Calu3 (cell line): ENCODE data around the gene ALPP. TPM values are rescaled to one million over a fixed set of nuclear protein-coding genes. Genes with fewer than 3 reads are reported as not detected.
"Not testable (repeated sequence)": the region's sequence is repeated elsewhere in the genome, so short reads cannot be mapped to it uniquely, and the experiment has no call there.

Experiments used
- BruUV-seq: library from RNA; stranded (reverse); fragments of 400-500 nt; replicated peaks from 2 replicates; lab custom pipeline; 2021; lab: Mats Ljungman, UMichigan
- CTCF ChIA-PET: fragments of 300-600 bp; sonication (Branson Sonifier 250); formaldehyde crosslinking; loops from one replicate; lab custom pipeline; 2022; ENCODE audit warnings: antibody characterized with exemption; lab: Charles Lee
- DNase-seq: peaks from one replicate; pipeline ENCODE4 v3.0.0; 2022
- H3K27ac Mint-ChIP-seq: one replicate; pipeline ENCODE4 v1.8.0; 2022; ENCODE audit warnings: mixed read lengths; ENCODE audit not compliant: unreplicated experiment
- H3K27me3 Mint-ChIP-seq: one replicate; pipeline ENCODE4 v1.8.0; 2022; ENCODE audit warnings: mixed read lengths; ENCODE audit not compliant: unreplicated experiment
- H3K36me3 Mint-ChIP-seq: one replicate; pipeline ENCODE4 v1.8.0; 2022; ENCODE audit warnings: mild to moderate bottlenecking, moderate library complexity, mixed read lengths; ENCODE audit not compliant: insufficient read depth, unreplicated experiment
- H3K4me1 Mint-ChIP-seq: one replicate; pipeline ENCODE4 v1.8.0; 2022; ENCODE audit warnings: mild to moderate bottlenecking, low read depth, mixed read lengths; ENCODE audit not compliant: unreplicated experiment
- H3K4me3 Mint-ChIP-seq: one replicate; pipeline ENCODE4 v1.8.0; 2022; ENCODE audit warnings: mild to moderate bottlenecking, low read depth, moderate library complexity, mixed read lengths; ENCODE audit not compliant: unreplicated experiment
- H3K9me3 Mint-ChIP-seq: one replicate; pipeline ENCODE4 v1.8.0; 2022; ENCODE audit warnings: low read depth, mixed read lengths; ENCODE audit not compliant: unreplicated experiment
- intact Hi-C: fragments of 100-400 bp; cut with micrococcal nuclease; formaldehyde crosslinking; loops from one replicate; pipeline ENCODE4 v1.10.0; 2022; ENCODE audit not compliant: unreplicated experiment
- total RNA-seq: library from RNA; stranded (reverse); gene quantifications from 2 replicates; pipeline ENCODE4 v1.2.3, GENCODE V29; 2022
- TF ChIP-seq, protein P1 (sequence below): fragments of 200-600 bp; IDR thresholded peaks from one replicate; pipeline ENCODE4 v1.8.0; 2022; ENCODE audit warnings: antibody characterized with exemption; ENCODE audit not compliant: unreplicated experiment

The ALPP gene
- total RNA-seq, 1 experiment from 2014 or later: not detected

DNA sequence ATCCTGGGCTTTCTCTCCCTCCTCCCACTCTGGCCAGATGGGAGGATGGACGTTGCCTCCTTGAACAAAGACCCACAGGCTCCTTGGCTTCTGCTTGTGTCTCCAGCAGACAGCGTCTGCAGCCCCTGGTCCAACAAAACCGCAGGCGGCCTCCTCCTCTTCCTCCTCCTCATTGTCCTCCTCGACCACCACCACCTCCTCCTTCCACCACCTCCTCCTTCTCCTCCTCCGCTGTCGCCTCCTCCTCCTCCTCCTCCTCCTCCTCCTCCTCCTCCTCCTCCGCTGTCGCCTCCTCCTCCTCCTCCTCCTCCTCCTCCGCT lies 45.7 kb upstream of the ALPP start:
- CTCF ChIA-PET: no interaction called here
- TF ChIP-seq, protein P1, sequence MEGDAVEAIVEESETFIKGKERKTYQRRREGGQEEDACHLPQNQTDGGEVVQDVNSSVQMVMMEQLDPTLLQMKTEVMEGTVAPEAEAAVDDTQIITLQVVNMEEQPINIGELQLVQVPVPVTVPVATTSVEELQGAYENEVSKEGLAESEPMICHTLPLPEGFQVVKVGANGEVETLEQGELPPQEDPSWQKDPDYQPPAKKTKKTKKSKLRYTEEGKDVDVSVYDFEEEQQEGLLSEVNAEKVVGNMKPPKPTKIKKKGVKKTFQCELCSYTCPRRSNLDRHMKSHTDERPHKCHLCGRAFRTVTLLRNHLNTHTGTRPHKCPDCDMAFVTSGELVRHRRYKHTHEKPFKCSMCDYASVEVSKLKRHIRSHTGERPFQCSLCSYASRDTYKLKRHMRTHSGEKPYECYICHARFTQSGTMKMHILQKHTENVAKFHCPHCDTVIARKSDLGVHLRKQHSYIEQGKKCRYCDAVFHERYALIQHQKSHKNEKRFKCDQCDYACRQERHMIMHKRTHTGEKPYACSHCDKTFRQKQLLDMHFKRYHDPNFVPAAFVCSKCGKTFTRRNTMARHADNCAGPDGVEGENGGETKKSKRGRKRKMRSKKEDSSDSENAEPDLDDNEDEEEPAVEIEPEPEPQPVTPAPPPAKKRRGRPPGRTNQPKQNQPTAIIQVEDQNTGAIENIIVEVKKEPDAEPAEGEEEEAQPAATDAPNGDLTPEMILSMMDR: no peak
- DNase-seq: no peak
- no peaks in the 10 kb centered on the region for H3K9me3 Mint-ChIP-seq
- H3K27ac Mint-ChIP-seq: no peak overlapping the region
- intact Hi-C loops: no loop called here
- H3K36me3 Mint-ChIP-seq: peaks cover 7% of the 10 kb centered on the region
- H3K4me3 Mint-ChIP-seq: no peak overlapping the region
- no peaks in the 10 kb centered on the region for H3K4me1 Mint-ChIP-seq
- no TSS peak for BruUV-seq
- no peaks in the 10 kb centered on the region for H3K27me3 Mint-ChIP-seq

DNA sequence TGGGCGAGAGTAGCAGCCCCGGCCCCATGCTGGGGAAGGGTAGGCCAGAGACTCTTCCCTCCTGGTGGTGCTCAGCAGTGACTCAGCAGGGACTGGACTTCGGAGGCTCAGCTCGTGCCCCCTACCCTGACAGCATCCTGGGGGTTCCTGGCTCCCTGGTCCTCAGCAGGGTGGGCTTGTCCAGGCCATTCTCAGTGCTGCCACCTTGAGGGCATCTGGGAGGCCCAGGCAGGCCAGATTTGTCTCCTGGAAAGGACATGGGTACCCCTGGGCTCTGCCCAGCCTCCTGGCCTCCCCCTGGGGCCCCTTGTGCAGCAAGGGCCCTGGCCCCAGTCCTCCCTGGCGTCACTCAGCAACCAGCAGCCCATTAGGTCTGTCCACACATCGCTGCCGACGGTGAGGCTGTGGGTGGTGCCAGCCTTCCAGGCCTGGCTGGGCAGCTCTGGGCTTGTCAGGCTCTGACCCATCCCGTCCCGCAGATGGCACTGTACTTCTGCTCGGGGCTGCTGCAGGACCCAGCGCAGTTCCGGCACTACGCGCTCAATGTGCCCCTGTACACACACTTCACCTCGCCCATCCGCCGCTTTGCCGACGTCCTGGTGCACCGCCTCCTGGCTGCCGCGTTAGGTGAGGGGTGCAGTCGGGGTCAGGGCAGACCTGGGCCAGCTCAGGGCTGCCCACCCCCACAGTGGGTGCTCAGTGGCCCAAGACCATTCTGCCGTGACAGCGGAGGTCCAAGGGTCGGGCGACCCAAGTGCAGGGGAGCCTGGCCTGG lies 45.0 kb upstream of the ALPP start:
- BruUV-seq: no TSS peak
- DNase-seq: peak; percentile 48
- Mint-ChIP-seq H3K4me1 (no peaks in the 10 kb centered on the region), H3K4me3 (no peak overlapping the region), H3K27ac (no peak overlapping the region), H3K36me3 (peaks cover 8% of the 10 kb centered on the region), H3K9me3 (no peaks in the 10 kb centered on the region), H3K27me3 (no peaks in the 10 kb centered on the region)
- intact Hi-C loops: no loop called here
- TF ChIP-seq, protein P1: peak; percentile 73
- CTCF ChIA-PET: interaction anchor here (0.6 kb wide), 1 partner anchor 124 kb away, joined by 3 read pairs; no protein-coding TSS in a partner anchor

DNA sequence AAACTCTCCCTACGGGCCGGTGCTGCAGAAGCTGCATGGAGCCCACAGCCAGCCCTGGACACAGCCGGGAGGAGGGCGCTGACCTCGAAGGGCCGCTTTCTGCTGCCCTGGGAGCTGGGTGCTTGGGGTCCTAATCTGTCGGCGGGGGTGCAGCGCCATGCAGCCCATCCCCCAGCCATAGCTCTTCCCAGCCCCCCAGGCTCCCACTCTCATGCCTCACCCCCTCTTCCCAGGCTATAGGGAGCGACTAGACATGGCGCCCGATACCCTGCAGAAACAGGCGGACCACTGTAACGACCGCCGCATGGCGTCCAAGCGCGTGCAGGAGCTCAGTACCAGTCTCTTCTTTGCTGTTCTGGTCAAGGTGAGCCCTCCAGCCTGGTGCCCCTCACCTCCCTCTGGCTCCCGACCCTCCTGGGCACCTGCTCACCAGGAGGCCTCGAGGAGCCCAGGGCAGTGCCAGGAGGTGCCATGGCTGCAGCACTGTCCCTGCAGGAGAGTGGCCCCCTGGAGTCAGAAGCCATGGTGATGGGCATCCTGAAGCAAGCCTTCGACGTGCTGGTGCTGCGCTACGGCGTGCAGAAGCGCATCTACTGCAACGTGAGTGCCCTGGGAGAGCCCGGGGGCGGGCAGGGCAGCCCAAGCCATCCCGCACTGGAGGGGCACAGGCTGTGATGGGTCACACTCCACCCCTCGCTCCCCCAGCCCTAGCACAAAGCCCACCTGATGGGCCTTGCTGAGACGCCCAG lies 44.2 kb upstream of the ALPP start:
- H3K36me3 Mint-ChIP-seq: peaks cover 15% of the 10 kb centered on the region
- H3K4me1 Mint-ChIP-seq, H3K27ac Mint-ChIP-seq, H3K27me3 Mint-ChIP-seq, intact Hi-C loops, H3K4me3 Mint-ChIP-seq, DNase-seq, H3K9me3 Mint-ChIP-seq, BruUV-seq: not testable (repeated sequence)
- CTCF ChIA-PET: interaction anchor here (0.6 to 0.7 kb wide), 2 partner anchors 89 to 417 kb away, joined by 3 read pairs; no protein-coding TSS in a partner anchor

DNA sequence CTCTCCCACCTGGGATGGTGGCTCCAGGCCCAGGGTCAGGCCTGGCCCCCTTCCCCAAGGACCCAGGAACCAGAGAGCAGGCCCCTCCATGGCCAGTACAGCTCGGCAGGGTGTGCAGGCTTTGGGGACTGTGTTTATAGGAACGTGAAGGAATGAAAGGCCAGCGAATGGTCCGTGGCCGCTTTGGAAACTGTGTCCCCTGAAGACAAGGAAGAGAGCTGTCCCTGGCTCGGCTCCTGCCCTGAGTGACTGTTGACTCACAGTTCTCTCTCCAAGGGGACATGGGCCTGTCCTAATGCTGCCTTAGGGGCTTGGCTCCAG lies 43.7 kb upstream of the ALPP start:
- H3K4me3 Mint-ChIP-seq, H3K27ac Mint-ChIP-seq, BruUV-seq, H3K27me3 Mint-ChIP-seq, DNase-seq, H3K4me1 Mint-ChIP-seq, intact Hi-C loops, H3K9me3 Mint-ChIP-seq: not testable (repeated sequence)
- peaks cover 21% of the 10 kb centered on the region for H3K36me3 Mint-ChIP-seq
- CTCF ChIA-PET: interaction anchor here (0.7 kb wide), 1 partner anchor 90 kb away, joined by 3 read pairs; no protein-coding TSS in a partner anchor

DNA sequence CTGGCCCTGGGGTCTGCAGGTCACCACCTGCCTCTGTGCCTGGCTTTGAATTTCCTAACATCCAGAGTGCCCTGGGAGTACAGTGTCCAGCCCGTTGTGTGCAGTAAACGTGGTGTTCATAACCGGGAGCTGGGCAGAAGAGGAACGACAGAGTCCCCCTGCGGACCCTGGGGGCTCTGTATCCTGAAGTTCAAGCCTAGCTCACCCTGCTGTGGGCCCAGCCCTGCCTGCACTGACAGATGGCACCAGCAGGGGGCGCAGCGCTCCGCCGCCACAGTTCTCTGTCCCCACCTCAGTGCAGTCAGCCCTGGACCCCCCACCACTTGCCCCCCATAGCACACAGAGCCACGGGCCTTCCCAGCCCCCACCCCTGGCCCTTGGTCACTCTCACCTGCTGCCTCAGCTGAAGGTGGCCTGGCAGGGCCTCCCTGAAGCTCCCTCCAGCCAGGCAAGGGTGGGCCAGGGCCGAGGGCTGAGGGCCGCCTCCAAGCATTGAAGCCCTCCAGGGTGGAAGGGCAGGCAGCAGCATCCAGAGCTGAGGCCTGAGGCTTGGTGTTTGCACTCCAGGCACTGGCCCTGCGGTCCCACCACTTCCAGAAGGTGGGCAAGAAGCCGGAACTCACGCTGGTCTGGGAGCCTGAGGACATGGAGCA lies 43.2 kb upstream of the ALPP start:
- H3K27ac Mint-ChIP-seq: not testable (repeated sequence)
- CTCF ChIA-PET: interaction anchor here (0.6 kb wide), 2 partner anchors 128 to 437 kb away, joined by 3 to 7 read pairs; no protein-coding TSS in a partner anchor

More for the DNA sequence above, 43.2 kb upstream of the ALPP start:
- peaks cover 22% of the 10 kb centered on the region for H3K36me3 Mint-ChIP-seq
- H3K27me3 Mint-ChIP-seq, intact Hi-C loops, DNase-seq, H3K4me1 Mint-ChIP-seq, H3K4me3 Mint-ChIP-seq, BruUV-seq, H3K9me3 Mint-ChIP-seq: not testable (repeated sequence)
- TF ChIP-seq, protein P1: peak; percentile 78
